ENCODE measurements around the gene FUS.
A peak's percentile ranks its signal among the peaks of the same experiment; 100 is the strongest.
"Not testable (repeated sequence)": the region's sequence is repeated elsewhere in the genome, so short reads cannot be mapped to it uniquely, and the experiment has no call there.

FUS gene

GRCh38 chr16:31186930-31187807, 7.2 kb downstream of the FUS start:
- DNase-seq (ENCODE audit: low spot score): no peak

GRCh38 chr16:31187808-31188189, 7.9 kb downstream of the FUS start:
- no peak for DNase-seq (ENCODE audit: low spot score)

GRCh38 chr16:31188450-31189411, 8.8 kb downstream of the FUS start:
- DNase-seq (ENCODE audit: low spot score): no peak

- DNase-seq (ENCODE audit: low spot score): no peak
Measured at GRCh38 chr16:31189412-31189778, 9.5 kb downstream of the FUS start.

GRCh38 chr16:31190061-31190460, 10.1 kb downstream of the FUS start:
- DNase-seq (ENCODE audit: low spot score): no peak

- no peak for DNase-seq (ENCODE audit: low spot score)
Measured at GRCh38 chr16:31190818-31191444, 11.0 kb downstream of the FUS start.

- no peak for DNase-seq (ENCODE audit: low spot score)
Measured at GRCh38 chr16:31191697-31192428, 11.9 kb downstream of the FUS start.

GRCh38 chr16:31192856-31193642, 13.1 kb downstream of the FUS start:
- no peak for DNase-seq (ENCODE audit: low spot score)

- no peak for DNase-seq (ENCODE audit: low spot score)
Measured at GRCh38 chr16:31193874-31194273, 13.9 kb downstream of the FUS start.

GRCh38 chr16:31194898-31195297, 15.0 kb downstream of the FUS start:
- DNase-seq (ENCODE audit: low spot score): no peak

- not testable (repeated sequence) for DNase-seq (ENCODE audit: low spot score)
Measured at GRCh38 chr16:31195861-31196260, 15.9 kb downstream of the FUS start.

- DNase-seq (ENCODE audit: low spot score): no peak
Measured at GRCh38 chr16:31196324-31197088, 16.6 kb downstream of the FUS start.

GRCh38 chr16:31198207-31198882, 18.4 kb downstream of the FUS start:
- no peak for DNase-seq (ENCODE audit: low spot score)

- DNase-seq (ENCODE audit: low spot score): no peak
Measured at GRCh38 chr16:31199430-31200041, 19.6 kb downstream of the FUS start.

- not testable (repeated sequence) for DNase-seq (ENCODE audit: low spot score)
Measured at GRCh38 chr16:31200111-31200510, 20.2 kb downstream of the FUS start.

GRCh38 chr16:31200821-31201568, 21.1 kb downstream of the FUS start:
- peak; percentile 19 for DNase-seq (ENCODE audit: low spot score)

GRCh38 chr16:31201582-31202413, 21.9 kb downstream of the FUS start:
- DNase-seq (ENCODE audit: low spot score): peak; percentile 39

Measured in SW480 (cell line).